ENCODE results near the gene C6orf141.
"Not testable (repeated sequence)": the region's sequence is repeated elsewhere in the genome, so short reads cannot be mapped to it uniquely, and the experiment has no call there.

The C6orf141 gene

GRCh38 chr6:49576618-49577017 lies 26.1 kb downstream of the C6orf141 start:
- DNase-seq (ENCODE audit: low read depth), result no peak

GRCh38 chr6:49579649-49580048 lies 29.2 kb downstream of the C6orf141 start:
- DNase-seq (ENCODE audit: low read depth), result no peak

GRCh38 chr6:49582529-49582928 lies 32.1 kb downstream of the C6orf141 start:
- no peak for DNase-seq (ENCODE audit: low read depth)

- DNase-seq (ENCODE audit: low read depth), result not testable (repeated sequence)
These were observed 36.8 kb downstream of the C6orf141 start for GRCh38 chr6:49587262-49587661.
